K562 treated with DMSO at 1 percent for 48 hours (cell line): ENCODE results near the gene MTLN. TPM values are rescaled to one million over a fixed set of nuclear protein-coding genes. Genes with fewer than 3 reads are reported as not detected.

Experiments
- total RNA-seq: library from RNA; unstranded; fragments of 300-600 nt; gene quantifications from 2 replicates; pipeline ENCODE4 v1.2.3, GENCODE V29; 2022; ENCODE audit warnings: low replicate concordance; ENCODE audit errors: extremely low read depth

MTLN gene
- not detected in 2 replicates for total RNA-seq

GRCh38 chr2:110211938-110212858, at the start of gene MTLN:
MTLN (minus strand) TSS chr2:110212547; CDS start chr2:110212525, 22 bp downstream.

DNA sequence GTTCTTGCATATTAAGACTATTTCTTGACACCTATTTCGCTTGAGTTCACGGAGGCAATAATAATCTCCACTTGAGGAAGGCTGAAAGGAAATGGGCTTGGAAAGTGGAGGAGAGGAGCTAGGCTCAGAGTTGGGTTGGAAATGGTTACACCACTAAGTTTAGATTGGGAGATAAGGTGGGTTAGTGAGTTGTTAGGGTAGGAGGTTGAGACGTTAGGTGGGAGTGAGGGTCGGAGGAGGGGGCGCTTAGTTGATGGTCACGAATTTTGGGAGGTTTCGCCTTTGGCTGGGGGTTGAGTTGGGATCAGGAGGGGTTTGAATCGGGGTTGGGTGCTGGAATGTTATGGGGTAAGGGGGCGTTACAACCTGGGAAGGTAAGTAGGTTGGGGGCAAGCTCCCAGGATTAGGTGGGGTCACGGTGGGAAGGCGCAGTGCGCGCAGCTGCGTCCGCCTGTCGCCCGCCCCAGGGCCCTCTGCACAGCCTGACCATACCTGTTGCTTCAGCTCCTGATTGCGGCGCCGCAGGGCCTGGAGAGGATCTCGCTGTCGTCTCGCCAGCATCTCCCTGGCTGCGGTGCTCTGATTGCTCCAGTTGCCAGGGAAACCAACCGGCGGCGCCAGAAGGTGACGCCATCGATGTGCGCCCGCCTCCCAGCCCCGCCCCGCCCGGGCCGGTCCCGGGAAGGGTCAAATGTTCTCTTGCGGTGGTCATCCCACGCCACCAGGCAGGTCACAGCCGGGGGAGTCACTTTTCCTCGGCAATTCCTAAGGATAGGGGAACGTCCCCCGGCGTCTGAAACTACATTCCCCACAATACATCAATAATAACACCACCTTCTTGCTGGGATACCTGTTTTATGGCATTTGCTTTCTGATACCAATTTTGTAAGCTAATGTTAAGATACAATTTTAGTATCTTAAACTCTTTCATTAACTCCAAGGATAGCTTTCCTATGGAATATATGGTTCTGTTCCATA, 7.7 kb downstream of the MTLN start, which contains the start of gene NPHP1:
Gene NPHP1 (minus strand): TSS at position 606 of the 978 bp plus-strand sequence. CDS start 45 bp downstream, at position 561.

Other genes with a start within 250 kb of the MTLN start
- not detected in 2 replicates for gene MALL, start 96.7 kb downstream of the MTLN start, total RNA-seq
- gene NPHP1, start 7.5 kb downstream of the MTLN start, total RNA-seq: not detected in 2 replicates